GM20431 (cell line): ENCODE measurements around the gene MRAS.

Source experiments
- in situ Hi-C: fragments of 300-500 bp; cut with MseI, MboI; formaldehyde crosslinking; loops from one replicate; pipeline ENCODE4 v1.15.0; 2020; ENCODE audit warnings: low sequenced_read_pairs; ENCODE audit not compliant: unreplicated experiment

The MRAS gene

DNA sequence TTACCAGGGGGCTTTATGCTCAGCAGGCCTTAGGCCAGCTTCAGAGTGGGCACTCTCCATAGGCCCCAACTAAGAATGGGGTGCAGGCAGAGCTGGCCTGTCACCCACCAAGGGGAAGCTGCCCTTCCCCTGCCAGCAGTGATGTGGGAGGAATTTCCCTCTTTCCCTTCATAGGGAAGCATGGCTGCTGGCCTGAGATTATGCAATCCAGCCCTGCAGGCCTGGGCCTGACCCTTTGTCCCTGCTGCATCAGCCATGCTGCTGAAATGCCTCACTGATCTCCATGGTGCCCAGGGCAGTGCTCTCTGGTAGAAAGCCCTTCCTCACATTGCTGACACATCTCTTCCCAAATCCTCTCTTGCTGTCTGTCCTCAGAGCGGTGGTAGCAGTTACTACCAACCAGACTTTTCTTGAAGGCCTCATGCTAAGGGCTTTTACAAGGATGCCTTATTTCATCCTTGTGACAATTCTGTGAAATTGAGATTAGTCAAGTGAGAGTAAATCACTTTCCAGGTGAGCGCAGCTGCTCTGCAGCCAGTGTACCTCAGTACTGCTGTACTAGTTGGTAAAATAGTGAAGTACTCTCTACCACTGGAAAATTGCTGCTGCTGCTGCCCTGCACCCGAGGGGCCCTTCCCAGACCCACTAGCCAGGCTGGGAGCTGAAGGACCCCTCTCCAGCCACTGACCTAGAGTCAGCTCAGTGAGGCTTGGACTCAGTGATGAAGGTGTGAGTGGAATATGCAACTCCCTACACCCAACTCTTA is 33.8 kb downstream of the MRAS start:
- in situ Hi-C loops, result no loop called here

GRCh38 chr3:138383715-138384465 is 35.5 kb downstream of the MRAS start:
- in situ Hi-C loops, result no loop called here

DNA sequence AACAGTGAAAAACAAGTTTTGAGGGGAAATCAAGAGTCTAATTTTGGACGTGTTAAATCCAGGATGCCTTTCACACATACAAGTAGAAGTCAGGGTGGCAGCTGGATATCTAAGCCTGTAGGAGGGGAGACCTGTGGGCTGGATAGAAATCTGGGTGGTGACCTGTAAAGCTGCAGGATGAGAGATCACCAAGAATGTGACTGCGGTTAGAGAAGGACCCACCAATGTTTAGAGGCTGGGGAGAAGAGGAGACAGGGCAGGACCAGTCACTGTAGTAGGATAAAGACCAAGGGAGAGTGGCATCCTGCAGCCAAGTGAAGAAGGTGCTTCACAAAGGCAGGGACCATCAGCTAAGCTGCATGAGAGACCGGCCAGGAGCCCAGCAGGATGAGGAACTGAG is 36.2 kb downstream of the MRAS start:
- in situ Hi-C loops, result no loop called here

GRCh38 chr3:138384976-138385375 is 36.6 kb downstream of the MRAS start:
- in situ Hi-C loops, result no loop called here

DNA sequence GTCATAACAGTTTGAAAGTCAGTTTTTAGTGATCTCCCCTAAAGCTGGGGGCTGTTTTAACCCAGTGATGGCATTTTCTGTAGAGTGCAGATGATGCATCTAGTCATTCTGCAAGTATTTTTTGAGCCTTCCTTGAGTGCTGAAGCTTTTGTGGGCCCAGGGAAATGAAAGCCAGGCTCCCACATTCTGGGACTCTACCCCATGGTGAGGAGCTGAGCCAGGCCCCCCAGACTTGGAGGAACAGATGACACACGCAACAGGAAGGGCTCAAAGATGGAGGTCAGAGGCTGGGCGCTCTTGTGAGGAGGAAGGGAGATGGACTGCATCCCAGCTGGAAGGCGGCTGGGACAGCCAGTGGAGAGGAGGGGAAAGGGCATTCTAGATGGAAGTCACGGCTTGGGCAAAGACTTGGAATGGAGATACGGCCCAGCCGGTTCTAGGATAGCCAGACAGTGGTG is 40.8 kb downstream of the MRAS start:
- in situ Hi-C loops, result no loop called here

- in situ Hi-C loops, result no loop called here
Measured at GRCh38 chr3:138389841-138390581, 41.6 kb downstream of the MRAS start.

GRCh38 chr3:138390582-138390932 is 42.2 kb downstream of the MRAS start:
- in situ Hi-C loops, result no loop called here

GRCh38 chr3:138394156-138394555 is 45.8 kb downstream of the MRAS start:
- in situ Hi-C loops, result no loop called here

- in situ Hi-C loops, result no loop called here
Measured at GRCh38 chr3:138394686-138395085, 46.3 kb downstream of the MRAS start.

DNA sequence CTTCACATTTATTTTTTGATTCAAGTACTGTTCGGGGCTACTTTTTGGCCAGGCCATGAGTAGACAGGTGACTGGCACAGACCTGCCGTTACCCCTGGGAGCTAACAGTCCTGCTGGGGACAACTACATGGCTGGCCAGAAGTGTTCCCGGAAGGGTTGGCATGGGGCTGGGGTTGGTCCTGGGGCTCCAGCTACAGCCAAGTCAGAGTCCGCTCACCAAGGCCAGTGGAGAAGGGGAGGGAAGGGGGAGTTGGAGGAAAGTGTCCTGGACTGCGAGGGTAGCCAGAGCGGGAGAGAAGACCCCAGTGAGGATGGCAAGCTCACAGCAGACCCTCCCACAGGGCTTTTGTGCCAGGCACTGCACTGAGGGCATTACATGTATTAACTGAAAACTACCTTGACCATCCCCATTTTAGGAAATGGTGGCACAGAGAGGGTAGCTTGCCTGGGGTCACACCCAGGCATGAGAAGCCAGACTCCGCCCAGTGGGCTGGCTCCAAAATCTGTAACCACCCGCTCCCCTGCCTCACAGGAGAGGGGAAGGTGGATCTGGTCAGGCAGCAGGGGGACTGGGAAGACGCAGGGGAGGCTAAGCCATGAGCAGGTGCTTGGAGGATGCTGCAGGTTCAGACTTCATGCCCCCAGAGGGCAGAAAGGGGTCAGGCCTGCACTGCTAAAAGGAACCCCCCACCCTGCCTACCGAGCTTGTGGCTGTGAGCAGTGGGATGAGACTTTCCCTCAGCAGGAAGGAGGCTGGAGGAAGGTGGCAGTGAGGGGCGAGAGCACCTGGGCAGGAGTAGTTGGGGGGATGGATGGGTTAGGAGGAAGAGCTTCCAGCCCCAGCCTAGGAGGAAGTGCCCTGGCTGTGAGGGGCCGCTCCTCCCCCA is 47.7 kb downstream of the MRAS start:
- in situ Hi-C loops, result no loop called here

DNA sequence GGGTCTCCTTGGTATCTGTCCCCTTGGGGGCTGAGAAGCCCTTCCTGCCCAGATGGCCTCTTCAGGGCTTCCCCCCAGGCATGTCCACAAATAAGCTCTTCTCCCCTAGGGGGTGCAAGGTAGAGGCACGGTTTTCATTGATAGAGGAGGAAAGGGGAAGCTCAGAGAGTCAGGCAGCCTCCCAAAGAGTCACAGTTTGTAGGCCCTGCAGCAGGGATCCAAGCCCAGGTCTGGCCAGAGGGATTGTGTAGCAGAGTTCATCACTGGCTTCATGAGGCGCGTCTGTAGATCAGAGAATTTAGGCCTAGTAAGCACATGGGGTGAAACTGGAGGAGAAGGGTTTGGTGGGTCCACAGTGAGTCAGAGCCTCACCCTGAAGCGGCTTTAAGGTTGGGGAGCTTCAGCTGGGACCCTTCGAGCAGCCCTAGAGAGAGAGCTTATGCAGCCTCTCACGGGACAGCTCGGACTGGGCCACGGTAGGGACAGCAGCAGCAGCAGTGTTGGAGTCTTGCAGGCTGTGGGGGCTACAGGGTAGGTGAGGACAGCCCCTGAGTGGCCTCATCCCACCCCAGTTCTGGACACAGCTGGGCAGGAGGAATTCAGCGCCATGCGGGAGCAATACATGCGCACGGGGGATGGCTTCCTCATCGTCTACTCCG is 48.5 kb downstream of the MRAS start:
- in situ Hi-C loops, result no loop called here

GRCh38 chr3:138397983-138398382 is 49.6 kb downstream of the MRAS start:
- in situ Hi-C loops, result no loop called here

DNA sequence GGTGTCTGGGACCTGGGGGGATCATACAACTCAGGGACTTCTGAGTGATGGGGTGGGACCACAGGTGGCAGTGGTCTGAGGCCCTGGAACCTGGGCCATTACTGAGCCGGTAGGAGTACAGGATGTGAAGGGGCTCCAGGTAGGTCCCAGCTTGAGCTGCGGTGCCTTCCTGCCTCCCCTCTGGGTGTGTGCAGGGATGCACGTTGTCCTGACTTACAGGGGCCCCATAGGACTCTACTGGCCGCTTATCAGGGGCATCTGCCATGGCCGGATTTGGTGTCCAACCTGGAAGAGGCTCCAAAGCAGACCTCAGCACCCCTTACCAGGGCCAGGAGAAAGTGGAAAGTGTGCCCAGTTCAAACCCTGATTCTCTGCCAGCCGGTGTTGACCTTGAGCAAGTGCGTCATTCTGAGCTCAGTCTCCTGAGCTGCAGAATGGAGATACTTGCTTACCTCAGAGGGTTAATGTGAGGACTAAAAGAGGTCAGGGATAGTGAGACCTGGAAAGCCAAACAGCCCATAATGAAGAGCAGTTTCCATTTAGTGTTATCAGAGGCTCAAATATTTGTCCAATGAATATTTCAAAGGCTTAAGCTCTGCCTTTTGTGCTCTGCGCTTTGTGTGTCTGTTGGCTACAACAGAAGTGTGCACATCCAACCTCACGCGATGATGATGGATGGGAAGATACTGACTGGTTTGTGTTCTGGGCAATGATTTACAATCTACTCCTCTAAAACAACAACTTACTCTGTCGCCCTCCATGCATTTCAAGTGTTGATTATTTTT is 50.6 kb downstream of the MRAS start:
- in situ Hi-C loops, result no loop called here

DNA sequence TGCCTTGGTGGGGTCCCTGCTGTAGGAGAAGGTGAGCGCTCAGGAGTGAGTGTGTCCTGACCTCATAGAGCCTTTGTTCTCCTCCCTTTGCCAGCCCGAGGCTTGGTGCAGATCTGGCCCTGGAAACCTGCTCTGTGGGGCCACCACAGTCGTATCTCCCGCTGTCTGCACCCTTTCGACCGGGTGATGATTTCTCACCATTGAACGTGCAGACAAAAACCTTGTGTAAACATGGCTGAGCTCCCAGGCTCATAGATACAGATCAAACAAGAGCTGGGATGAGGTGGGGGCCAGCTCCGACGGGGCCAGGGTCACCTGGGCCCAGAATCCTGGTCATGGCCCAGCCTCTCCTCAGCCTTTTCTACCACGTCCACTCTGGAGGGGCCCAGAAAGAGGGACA is 51.4 kb downstream of the MRAS start:
- in situ Hi-C loops, result no loop called here

DNA sequence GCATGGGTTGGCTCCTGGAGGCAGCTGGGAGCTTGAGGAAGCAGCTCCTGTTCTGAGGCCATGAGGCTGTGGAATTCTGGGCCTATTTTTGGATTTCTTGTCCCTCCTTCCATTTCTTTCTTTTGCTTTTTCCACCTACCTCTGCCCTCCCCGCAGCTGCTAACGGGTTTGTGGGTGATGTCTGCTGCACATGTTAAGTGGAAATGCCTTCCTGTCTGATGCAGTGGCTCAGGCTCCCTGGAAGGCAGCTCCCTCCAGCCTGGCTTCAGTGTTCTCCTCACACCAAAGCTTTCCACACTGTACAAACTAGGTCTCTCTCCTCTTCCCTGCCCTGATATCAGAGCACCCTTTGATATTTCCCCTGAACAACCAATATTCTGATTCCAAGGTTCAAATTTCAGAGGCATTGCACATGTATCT is 52.3 kb downstream of the MRAS start:
- in situ Hi-C loops, result no loop called here

DNA sequence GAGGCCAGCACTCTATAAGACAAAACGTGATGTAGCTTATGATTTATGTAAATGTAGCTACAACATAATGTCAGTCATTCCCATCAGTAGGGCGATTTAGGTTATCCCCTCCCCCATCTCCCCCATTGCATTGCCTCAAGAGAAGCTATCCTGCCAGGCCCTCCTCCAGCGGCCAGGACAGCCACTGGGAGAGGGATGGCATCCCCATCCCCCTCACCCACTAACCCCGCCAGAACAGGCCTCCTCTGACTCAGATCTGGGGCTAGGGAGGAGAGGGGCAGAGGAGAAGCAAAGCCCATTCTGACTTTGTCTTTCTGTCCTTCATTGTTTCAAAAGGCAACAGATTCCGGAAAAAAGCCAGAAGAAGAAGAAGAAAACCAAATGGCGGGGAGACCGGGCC is 53.5 kb downstream of the MRAS start:
- in situ Hi-C loops, result no loop called here

GRCh38 chr3:138404121-138404520 is 55.7 kb downstream of the MRAS start:
- in situ Hi-C loops, result no loop called here

- in situ Hi-C loops, result no loop called here
Measured at GRCh38 chr3:138405001-138405400, 56.6 kb downstream of the MRAS start.

DNA sequence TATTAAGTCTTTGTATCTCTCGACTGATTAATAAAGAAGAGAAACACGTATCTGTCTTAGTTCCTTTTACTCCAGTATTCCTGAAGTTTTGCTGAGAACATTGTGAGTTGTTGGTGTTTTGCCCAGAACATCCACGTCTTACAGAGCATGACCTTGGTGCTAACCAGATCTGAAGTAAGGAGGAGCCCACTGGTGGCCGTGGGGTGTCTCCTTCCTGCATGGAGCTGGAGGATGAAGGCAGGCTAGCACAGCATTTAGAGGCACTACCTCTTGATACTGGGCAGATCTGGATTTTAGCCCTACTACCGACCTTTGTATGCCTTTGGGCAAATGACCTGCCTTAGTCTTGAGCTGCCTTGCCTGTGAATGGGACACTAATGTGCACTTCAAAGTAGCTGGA is 57.1 kb downstream of the MRAS start:
- in situ Hi-C loops, result no loop called here
